Tibial nerve (tissue), 4 donors: ENCODE measurements around the gene CCNY. TPM values are rescaled to one million over a fixed set of nuclear protein-coding genes. Genes with fewer than 3 reads are reported as not detected.

ENCODE experiments used
- DNase-seq, 2 donors: peaks; one replicate each; pipeline ENCODE4 v3.0.0-alpha.2; 2019; ENCODE audit warnings: low spot score in 2 of 2
- H3K27ac ChIP-seq, 4 donors: fragments of 200-600 bp; sonication (generic) in 3 of 4; one replicate each; pipeline ENCODE4 v1.5.1; 2017 to 2019; ENCODE audit warnings: mild to moderate bottlenecking in 1 of 4
- H3K27me3 ChIP-seq, 2 donors: fragments of 200-600 bp; sonication (generic) in 1 of 2; one replicate each; pipeline versions ENCODE4 v1.5.1 to v1.6.0; 2017 to 2019
- H3K36me3 ChIP-seq, 3 donors: fragments of 200-600 bp; sonication (generic); one replicate each; pipeline ENCODE4 v1.5.1; 2018 to 2019
- H3K4me1 ChIP-seq, 4 donors: fragments of 200-600 bp; sonication (generic) in 3 of 4; one replicate each; pipeline ENCODE4 v1.5.1; 2017 to 2019
- H3K4me3 ChIP-seq, 4 donors: fragments of 200-600 bp; sonication (generic) in 3 of 4; one replicate each; pipeline ENCODE4 v1.5.1; 2017 to 2019; ENCODE audit warnings: mild to moderate bottlenecking in 1 of 4, moderate library complexity in 1 of 4
- H3K9me3 ChIP-seq, 4 donors: fragments of 200-600 bp; sonication (generic) in 3 of 4; one replicate each; pipeline ENCODE4 v1.5.1; 2017 to 2019
- EP300 ChIP-seq, 2 donors: sonication (generic); formaldehyde crosslinking; IDR thresholded peaks; one replicate each; pipeline ENCODE4 v1.6.1; 2017; ENCODE audit warnings: antibody characterized with exemption in 2 of 2, mild to moderate bottlenecking in 1 of 2
- POLR2A ChIP-seq, 2 donors: fragments of 450-650 bp; IDR thresholded peaks; one replicate each; pipeline ENCODE4 v1.6.1; 2017; ENCODE audit warnings: antibody characterized with exemption in 2 of 2, mild to moderate bottlenecking in 2 of 2, moderate library complexity in 2 of 2
- WGBS, 2 donors: methylation state at CpG; one replicate each; pipeline ENCODE4 v1.1.5; 2018; 5-methylcytosine and 5-hydroxymethylcytosine counted together
- total RNA-seq, 4 donors: library from RNA; depleted of rRNA; stranded (reverse); fragments of >200 nt; gene quantifications; one replicate each; pipeline ENCODE4 v1.1.0, GENCODE V29; 2016
- TF ChIP-seq, protein P1 (sequence below), 5 experiments: fragments of 200-600 bp in 3 of 5; fragments of 450-650 bp in 2 of 5; sonication (generic) in 3 of 5; IDR thresholded peaks; one replicate each; pipeline ENCODE4 v1.5.1; 2016 to 2019; ENCODE audit warnings: antibody characterized with exemption in 5 of 5, mild to moderate bottlenecking in 3 of 5, moderate library complexity in 2 of 5

The CCNY gene
- total RNA-seq, 4 donors from 2014 or later, result 24.3 to 27.6 (median 26.5) TPM

DNA sequence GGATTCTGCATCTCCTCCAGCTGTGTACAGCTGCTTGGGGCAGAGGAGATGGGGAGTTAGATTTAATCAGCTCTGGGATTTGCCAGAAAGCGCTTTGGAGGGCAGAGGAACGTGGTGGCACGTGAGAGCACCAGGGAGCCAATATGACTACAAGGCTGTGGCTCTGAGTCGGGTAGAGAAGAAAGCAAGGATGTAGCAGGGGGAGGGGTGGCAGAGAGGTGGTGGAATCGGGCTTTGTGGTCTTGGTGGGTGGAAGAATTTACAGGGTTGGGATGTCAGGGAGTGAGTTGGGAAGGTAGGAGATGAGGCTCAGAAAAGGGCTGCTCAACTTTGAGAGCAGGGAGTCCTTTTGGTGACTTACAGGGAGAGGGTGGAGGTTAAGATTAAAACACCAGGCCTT is 113.6 kb downstream of the CCNY start:
- no peaks in the 10 kb centered on the region for H3K27me3 ChIP-seq
- H3K9me3 ChIP-seq, result no peaks in the 10 kb centered on the region
- H3K27ac ChIP-seq, result peak overlapping the region in 2 of 4 donors; percentile 61 to 80
- WGBS, 2 donors, result 68 to 82% methylated on average over 5 of the region's 5 CpGs
- DNase-seq, result no peak
- H3K4me3 ChIP-seq, result no peak overlapping the region
- H3K4me1 ChIP-seq, result peaks cover 3 to 98% (median 61%) of the 10 kb centered on the region in 4 donors
- H3K36me3 ChIP-seq, result no peaks in the 10 kb centered on the region
- no peak for TF ChIP-seq POLR2A (IDR thresholded peaks at IDR 0.05)
- TF ChIP-seq, protein P1, sequence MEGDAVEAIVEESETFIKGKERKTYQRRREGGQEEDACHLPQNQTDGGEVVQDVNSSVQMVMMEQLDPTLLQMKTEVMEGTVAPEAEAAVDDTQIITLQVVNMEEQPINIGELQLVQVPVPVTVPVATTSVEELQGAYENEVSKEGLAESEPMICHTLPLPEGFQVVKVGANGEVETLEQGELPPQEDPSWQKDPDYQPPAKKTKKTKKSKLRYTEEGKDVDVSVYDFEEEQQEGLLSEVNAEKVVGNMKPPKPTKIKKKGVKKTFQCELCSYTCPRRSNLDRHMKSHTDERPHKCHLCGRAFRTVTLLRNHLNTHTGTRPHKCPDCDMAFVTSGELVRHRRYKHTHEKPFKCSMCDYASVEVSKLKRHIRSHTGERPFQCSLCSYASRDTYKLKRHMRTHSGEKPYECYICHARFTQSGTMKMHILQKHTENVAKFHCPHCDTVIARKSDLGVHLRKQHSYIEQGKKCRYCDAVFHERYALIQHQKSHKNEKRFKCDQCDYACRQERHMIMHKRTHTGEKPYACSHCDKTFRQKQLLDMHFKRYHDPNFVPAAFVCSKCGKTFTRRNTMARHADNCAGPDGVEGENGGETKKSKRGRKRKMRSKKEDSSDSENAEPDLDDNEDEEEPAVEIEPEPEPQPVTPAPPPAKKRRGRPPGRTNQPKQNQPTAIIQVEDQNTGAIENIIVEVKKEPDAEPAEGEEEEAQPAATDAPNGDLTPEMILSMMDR (IDR thresholded peaks at IDR 0.05), result no peak
- no peak for TF ChIP-seq EP300 (IDR thresholded peaks at IDR 0.05)

DNA sequence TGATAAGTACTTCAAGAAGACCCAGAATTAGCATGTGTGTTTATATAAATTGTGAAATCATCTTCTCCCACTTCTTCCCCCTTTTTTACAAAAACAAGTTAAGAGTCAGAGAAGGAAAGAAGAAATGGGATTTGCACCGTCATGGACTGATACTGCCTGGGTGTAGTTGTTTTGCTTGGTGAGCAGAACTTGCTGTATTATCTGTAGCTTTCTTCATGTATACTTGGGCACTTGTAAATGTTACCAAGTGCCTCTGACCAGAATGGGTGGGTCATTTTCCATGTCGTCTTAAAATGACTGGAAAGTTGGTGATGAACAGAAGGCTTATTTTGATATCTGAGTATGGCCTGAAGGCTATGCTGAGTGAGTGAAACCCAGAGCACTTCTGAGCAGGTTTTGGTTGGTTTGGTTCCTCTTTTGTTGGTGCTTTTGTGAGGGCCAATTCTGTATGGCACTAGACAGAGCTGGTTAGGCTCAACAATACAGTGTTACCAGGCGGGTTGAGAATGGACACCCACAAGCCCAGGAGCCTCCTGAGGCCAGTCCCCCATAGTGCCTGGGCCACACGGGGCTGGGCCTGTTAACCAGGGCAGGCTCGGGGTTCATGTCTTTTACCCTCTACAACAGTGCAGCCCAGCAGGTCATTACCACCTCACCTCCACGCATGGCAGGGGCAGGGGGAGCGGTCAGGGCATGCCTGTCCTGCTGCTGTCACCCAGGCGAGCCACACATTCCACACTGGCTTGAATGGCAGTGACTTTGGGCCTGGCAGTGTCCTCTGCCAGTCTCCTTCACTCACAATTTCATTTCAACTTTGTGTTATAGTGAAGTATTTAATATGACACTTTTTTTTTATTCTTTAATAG is 115.1 kb downstream of the CCNY start:
- DNase-seq, result no peak
- TF ChIP-seq, protein P1 (IDR thresholded peaks at IDR 0.05), result no peak
- TF ChIP-seq POLR2A (IDR thresholded peaks at IDR 0.05), result no peak
- TF ChIP-seq EP300 (IDR thresholded peaks at IDR 0.05), result peak in 1 of 2 donors; percentile 54
- Histone ChIP-seq H3K4me3 (no peak overlapping the region), H3K36me3 (no peaks in the 10 kb centered on the region), H3K9me3 (no peaks in the 10 kb centered on the region), H3K27me3 (no peaks in the 10 kb centered on the region), H3K27ac (peak overlapping the region in 3 of 4 donors; percentile 44 to 80 (median 61)), H3K4me1 (peaks cover 3 to 100% (median 67%) of the 10 kb centered on the region in 4 donors)
- 74% methylated on average over 8 of the region's 8 CpGs for WGBS, 2 donors

DNA sequence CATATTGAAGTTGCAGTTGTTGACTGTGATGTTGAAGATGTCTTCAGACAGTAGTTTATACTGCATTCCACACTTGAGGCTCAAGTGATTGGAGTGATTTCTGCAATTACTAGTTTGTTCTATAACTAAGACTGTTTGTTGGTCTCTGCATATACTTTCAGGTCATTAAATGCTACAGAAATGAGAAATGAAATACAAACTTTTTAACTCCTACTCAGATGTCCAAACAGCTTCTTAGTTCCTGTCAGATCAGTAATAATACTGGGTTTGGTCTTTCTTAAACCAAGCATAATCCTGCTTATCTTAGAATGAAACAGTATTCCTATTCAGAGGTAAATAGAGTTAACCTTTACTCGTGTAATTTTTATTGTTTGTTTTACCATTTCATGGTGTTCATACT is 115.9 kb downstream of the CCNY start:
- Histone ChIP-seq H3K9me3 (no peaks in the 10 kb centered on the region), H3K27ac (peak overlapping the region in 2 of 4 donors; percentile 61 to 80), H3K4me3 (no peak overlapping the region), H3K27me3 (no peaks in the 10 kb centered on the region), H3K36me3 (no peaks in the 10 kb centered on the region), H3K4me1 (peaks cover 3 to 100% (median 68%) of the 10 kb centered on the region in 4 donors)
- WGBS, 2 donors, result 55 to 73% methylated on average over 1 of the region's 1 CpG
- TF ChIP-seq EP300 (IDR thresholded peaks at IDR 0.05), result no peak
- TF ChIP-seq, protein P1 (IDR thresholded peaks at IDR 0.05), result no peak
- TF ChIP-seq POLR2A (IDR thresholded peaks at IDR 0.05), result no peak
- DNase-seq, result no peak

DNA sequence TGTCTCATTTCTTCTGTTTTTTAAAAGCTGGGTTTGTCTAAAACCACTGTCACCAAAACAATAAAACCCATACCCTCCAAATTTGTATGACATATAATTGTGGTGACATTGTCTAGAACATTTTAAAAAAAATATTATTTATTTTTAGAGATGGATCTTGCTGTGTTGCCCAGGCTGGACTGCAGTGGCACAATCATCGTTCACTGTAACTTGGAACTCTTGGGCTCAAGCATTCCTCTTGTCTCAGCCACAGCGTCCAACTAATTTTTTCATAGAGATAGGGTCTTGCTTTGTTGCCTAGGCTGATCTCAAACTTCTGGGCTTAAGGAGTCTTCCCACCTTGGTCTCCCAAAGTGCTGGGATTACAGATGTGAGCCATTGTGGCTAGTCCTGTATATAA is 116.5 kb downstream of the CCNY start:
- Histone ChIP-seq H3K9me3 (no peaks in the 10 kb centered on the region), H3K4me1 (peaks cover 3 to 100% (median 64%) of the 10 kb centered on the region in 4 donors), H3K36me3 (no peaks in the 10 kb centered on the region), H3K27ac (peak overlapping the region in 2 of 4 donors; percentile 26 to 29), H3K27me3 (no peaks in the 10 kb centered on the region), H3K4me3 (no peak overlapping the region)
- TF ChIP-seq, protein P1 (IDR thresholded peaks at IDR 0.05), result no peak
- TF ChIP-seq POLR2A (IDR thresholded peaks at IDR 0.05) (no peak), EP300 (IDR thresholded peaks at IDR 0.05) (no peak)
- WGBS, 2 donors, result 85 to 90% methylated on average over 2 of the region's 2 CpGs
- DNase-seq, result no peak

DNA sequence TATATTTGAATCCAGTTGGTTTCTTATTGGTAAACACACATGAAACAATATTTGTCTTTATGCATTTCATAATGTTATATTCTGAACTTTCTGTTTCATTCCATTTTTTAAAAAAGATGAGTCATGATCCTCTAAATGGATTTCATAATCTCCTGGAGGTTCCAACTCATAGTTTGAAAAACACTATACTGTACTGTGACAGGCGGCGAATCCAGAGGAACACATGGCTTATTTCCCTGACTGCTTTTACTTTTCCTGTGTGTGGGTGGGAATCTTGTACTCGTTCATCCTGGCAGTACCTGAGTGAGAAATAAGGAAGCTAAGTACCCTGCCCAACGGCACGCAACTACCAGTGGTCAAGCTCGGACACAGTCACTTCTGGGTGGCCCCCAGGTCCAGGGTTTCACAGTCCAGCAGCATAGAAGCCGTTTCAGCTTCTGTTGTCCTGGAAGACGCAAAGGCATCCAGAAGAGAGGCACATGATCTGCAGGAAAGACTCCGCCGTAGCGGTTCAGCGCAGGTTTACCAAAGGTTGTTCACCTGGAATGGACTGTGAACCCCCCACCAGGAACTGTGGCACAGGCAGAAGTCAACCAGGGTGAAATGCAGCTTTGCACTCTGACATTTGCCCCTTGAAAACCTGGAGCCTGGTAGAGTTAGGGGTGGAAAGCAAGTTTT is 117.7 kb downstream of the CCNY start:
- Histone ChIP-seq H3K4me1 (peaks cover 3 to 100% (median 57%) of the 10 kb centered on the region in 4 donors), H3K27ac (peak overlapping the region in 3 of 4 donors; percentile 7 to 48 (median 26)), H3K4me3 (no peak overlapping the region), H3K9me3 (no peaks in the 10 kb centered on the region), H3K36me3 (no peaks in the 10 kb centered on the region), H3K27me3 (no peaks in the 10 kb centered on the region)
- TF ChIP-seq, protein P1 (IDR thresholded peaks at IDR 0.05), result no peak
- no peak for TF ChIP-seq POLR2A (IDR thresholded peaks at IDR 0.05)
- peak in 1 of 2 donors; percentile 71 for TF ChIP-seq EP300 (IDR thresholded peaks at IDR 0.05)
- no peak for DNase-seq
- 73 to 81% methylated on average over 12 of the region's 12 CpGs for WGBS, 2 donors
